CD4-positive, alpha-beta T cell treated with Interferon alpha-2 for 1 hour (primary cell): Measurements from ENCODE around the gene DNAH3.
"Not testable (repeated sequence)": the region's sequence is repeated elsewhere in the genome, so short reads cannot be mapped to it uniquely, and the experiment has no call there.

Experiments
- DNase-seq, 2 donors: peaks; one replicate each; pipeline ENCODE4 v3.0.0-alpha.2; 2020 to 2022

DNAH3 gene

GRCh38 chr16:20984019-20984418 lies 166.6 kb downstream of the DNAH3 start:
- DNase-seq: no peak

- no peak for DNase-seq
Observed at GRCh38 chr16:20976576-20976975, 174.1 kb downstream of the DNAH3 start.

DNA sequence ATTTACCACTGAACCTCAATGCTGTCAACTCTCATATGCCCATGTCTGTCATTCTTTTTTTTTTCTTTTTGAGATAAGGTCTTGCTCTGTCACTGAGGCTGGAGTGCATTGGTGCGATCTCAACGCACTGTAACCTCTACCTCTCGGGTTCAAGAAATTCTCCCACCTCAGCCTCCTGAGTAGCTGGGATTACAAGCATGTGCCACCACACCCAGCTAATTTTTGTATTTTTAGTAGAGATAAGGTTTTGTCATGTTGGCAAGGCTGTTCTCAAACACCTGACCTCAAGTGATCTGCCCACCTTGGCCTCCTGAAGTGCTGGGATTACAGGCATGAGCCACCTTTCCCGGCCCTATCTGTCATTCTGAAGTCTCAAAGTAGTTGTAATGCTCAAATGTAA lies 177.4 kb downstream of the DNAH3 start:
- not testable (repeated sequence) for DNase-seq

- DNase-seq: no peak
Observed at GRCh38 chr16:20971401-20971800, 179.2 kb downstream of the DNAH3 start.

DNA sequence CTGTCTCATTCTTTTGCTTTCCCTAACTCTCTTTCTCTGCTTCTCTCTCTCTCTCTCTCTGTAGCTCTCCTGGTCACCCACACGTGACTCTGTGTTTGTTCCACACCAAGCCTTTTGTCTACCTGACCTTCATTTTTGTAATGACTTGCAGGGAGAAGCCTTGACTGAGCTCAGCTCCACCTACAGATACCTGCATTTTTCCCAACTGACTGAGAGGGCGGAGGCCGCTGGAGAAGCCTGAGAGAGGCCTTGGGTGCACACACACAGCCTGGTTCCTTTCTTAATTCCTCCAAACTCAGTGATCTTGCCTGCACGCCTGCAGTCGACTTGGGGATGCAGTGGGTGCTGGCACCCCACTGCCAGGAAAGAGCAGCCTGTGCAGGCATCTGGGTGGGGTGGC lies 181.3 kb downstream of the DNAH3 start:
- DNase-seq: no peak

- no peak for DNase-seq
Observed at GRCh38 chr16:20968765-20969164, 181.9 kb downstream of the DNAH3 start.

GRCh38 chr16:20960899-20961298 lies 189.7 kb downstream of the DNAH3 start:
- DNase-seq: no peak

- no peak for DNase-seq
Observed at GRCh38 chr16:20957153-20957552, 193.5 kb downstream of the DNAH3 start.

GRCh38 chr16:20956319-20956718 lies 194.3 kb downstream of the DNAH3 start:
- no peak for DNase-seq

DNA sequence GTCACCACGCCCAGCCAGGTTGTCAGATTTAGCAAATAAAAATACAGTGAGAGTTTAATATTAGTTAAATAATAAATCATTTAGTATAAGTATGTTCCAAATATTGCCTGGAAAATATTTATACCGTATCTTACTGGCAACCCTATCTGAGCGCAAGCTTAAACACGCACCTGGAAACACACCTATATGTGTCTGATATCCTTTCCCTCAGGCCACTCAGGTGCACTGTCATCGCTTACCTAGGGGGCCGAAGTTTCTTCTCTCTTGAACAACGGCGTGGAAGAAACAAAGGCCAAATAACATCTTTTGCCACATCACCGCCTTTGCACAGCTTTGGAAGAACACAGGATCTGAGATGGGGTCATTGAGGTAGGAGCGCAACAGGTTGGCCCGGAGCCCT lies 196.1 kb downstream of the DNAH3 start:
- DNase-seq: no peak

DNA sequence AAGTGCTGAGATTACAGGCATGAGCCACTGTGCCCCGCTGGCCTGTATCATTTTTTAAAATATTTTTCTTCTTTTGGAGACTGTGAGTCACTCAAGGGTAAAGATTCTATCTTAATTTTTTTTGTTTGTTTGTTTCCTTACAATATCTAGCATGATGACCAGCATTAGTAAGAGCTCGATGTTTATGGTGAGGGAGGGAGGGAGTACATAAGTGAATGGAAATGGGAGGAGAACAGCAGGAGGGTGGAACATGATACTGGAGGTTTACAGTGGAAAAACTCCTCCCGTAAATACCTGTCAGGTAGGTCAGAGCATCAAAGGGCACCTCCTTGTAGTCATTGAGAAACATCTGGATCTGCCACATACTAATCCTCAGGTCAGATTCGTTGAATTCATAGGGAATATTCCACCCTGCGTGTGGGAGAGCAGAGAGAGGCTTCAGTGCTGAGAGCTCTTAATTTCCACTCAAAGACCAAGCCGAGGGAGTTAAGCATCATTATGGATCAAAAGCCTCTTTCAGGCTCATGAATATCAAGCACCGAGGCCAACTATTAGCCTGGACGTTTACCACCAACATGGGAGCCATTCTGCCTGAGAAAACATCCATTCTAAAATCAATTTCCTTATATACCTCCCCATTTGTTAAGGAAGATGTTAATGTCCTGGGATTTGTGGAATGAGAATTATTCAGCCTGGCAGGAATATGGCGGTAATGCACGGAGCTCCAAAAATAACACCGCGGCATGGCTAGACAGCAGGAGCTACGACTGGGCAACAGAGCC lies 198.3 kb downstream of the DNAH3 start:
- no peak for DNase-seq

DNA sequence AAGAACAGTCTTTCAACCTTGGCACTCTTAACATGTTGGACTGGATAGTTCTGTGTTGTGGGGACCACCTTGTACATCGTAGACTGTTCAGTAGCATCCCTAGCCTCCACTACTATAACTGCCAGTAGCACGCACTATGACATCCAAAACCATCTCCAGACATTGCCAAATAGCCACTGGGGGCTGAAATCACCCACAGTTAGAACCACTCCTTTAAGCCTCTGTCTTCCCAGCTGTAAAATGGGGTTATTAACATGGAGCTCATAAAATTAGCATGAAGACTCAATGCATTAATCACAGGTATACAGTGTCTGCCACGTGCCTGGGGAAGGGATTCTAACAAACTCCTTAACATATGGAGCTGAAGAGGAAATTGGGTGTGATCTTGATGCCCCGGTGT lies 200.4 kb downstream of the DNAH3 start:
- DNase-seq: no peak

DNA sequence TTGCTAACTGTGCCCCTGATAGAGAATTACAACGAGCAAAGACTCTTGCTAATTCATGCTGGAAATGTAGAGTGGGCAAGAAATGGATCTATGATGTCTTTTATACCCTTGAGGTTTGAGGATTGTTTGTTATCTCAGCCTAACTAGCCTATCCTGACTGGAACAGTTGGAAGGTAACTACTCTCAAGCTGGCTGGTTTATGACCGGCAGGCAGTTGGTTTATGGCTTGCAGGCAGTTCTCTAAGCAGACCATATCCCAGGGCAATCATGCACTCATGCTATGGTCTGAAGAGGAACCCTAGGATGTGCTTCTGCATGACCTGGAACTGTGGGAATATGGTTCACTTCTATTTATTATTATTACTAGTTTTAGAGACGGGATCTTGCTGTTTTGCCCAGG lies 201.0 kb downstream of the DNAH3 start:
- DNase-seq: no peak

DNA sequence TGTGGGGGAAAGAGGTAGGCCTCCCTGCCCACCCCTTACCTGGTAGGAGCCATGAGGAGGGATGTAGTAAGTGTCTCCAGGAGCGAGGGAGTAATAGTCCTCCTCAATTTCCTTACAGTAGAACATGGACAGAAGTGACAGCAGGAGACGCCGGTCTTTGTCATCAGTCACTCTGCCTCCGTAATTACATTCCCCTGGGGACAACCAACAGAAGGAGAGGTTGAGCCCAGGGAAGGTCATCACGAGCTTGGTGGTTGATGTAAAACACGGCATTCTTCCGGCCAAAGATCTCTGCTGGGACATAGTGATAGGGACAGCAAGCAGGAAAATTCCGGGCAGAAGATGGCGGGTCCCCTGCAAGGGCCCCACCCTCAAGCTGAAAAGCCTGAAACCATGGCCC lies 202.2 kb downstream of the DNAH3 start:
- DNase-seq: no peak

- DNase-seq: no peak
Observed at GRCh38 chr16:20946015-20946629, 204.5 kb downstream of the DNAH3 start.

DNA sequence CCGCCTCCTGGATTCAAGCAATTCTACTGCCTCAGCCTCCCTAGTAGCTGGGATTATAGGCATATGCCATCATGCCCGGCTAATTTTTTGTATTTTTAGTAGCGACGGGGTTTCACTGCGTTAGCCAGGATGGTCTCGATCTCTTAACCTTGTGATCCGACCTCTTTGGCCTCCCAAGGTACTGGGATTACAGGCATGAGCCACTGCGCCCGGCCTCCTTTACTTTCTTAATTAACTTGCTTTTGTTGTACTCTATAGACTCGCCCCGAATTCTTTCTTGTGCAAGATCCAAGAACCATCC lies 205.1 kb downstream of the DNAH3 start:
- DNase-seq: not testable (repeated sequence)

- DNase-seq: peak; percentile 53 to 59
Observed at GRCh38 chr16:20944861-20945574, 205.6 kb downstream of the DNAH3 start.

GRCh38 chr16:20942256-20942655 lies 208.4 kb downstream of the DNAH3 start:
- no peak for DNase-seq

GRCh38 chr16:20941636-20941926 lies 209.1 kb downstream of the DNAH3 start:
- no peak for DNase-seq

DNA sequence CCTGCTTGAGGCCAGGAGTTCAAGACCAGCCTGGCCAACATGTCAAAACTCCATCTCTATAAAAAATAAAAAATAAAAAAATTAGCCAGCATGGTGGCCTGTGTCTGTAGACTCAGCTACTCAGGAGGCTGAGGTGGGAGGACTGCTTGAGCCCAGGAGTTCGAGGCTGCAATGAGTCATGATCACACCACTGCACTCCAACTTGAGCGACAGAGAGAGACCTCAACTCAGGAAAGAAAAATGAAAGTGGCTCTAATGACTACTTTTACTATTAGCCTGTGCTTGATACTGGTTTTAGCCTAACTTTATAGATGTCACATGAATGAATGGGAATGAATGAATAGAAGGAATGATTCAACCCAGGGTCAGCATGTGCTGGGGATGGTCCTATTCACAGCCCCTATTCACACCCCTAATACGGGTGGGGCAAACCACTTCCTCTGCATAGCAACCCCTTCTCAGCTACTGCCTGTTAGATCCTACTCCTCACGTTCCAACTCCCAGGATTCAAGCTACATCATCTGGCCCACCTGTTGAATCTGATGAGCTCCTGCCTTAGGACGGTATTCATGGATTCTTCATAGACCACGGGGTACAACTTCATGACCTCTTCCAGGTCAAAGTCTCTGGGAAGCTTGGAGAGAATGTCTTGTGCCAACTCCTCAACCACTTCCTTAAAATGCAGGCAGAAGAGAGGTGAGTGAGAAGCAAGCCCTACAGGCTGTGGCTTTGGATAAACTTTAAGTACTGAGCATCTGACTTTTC lies 209.6 kb downstream of the DNAH3 start:
- DNase-seq: no peak

DNA sequence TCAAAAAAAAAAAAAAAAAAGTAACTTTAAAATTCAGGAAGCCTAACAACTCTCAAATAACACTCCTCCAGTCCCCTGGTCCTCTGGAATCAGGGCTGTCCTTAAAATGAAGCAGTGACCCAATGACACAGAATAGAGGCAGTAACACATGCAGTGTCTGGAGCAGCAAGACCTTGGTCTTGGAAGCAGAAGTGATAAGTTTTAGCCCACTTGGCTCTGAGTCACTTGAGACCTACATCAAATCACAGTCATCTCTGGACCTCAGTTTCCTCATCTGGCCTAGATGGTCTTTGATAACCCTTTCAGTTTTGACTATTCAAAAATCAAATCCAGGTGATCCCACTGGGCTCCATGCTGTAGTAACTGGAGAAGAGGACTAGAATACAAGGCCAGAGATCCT lies 211.0 kb downstream of the DNAH3 start:
- DNase-seq: no peak

GRCh38 chr16:20938426-20938825 lies 212.2 kb downstream of the DNAH3 start:
- DNase-seq: no peak

DNA sequence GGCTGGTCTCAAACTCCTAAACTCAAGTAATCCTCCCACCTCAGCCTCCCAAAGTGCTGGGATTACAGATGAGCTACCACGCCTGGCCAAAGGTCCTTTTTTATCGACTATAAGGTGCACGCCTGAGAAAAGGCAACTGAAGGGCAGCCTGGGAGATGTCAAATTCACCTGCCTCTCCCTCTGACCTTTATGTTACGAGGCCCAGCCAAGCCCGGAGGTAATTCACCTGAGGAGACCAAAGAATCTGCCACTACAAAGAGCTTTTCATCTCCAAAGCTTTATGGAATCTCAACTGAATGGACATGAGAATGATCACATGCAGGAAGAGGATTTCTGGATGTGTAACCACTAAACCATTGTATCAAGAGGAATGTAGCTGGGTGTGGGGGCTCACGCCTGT lies 212.9 kb downstream of the DNAH3 start:
- no peak for DNase-seq

GRCh38 chr16:20933589-20933988 lies 217.1 kb downstream of the DNAH3 start:
- DNase-seq: no peak
